K562 (cell line): Measurements from ENCODE around the gene MLXIPL. TPM values are rescaled to one million over a fixed set of nuclear protein-coding genes. Genes with fewer than 3 reads are reported as not detected.

ENCODE experiments used
- CBX1 ChIP-seq: sonication (generic); IDR thresholded peaks from 2 replicates; pipeline ENCODE4 v1.6.1; 2016; ENCODE audit warnings: antibody characterized with exemption, low read depth, mild to moderate bottlenecking
- CHAMP1 ChIP-seq: fragments of 450-650 bp; IDR thresholded peaks from 2 replicates; pipeline ENCODE4 v1.6.1; 2016; ENCODE audit warnings: mild to moderate bottlenecking
- CREBBP ChIP-seq: IDR thresholded peaks from one replicate; pipeline ENCODE4 v1.6.1; 2012; ENCODE audit warnings: low read depth, mild to moderate bottlenecking, control low read depth, inconsistent platforms, low read length
- GABPB1 ChIP-seq: sonication (generic); formaldehyde crosslinking; IDR thresholded peaks from 2 replicates; pipeline ENCODE4 v1.8.0; 2022; ENCODE audit warnings: mild to moderate bottlenecking, missing genetic modification reagents
- ID3 ChIP-seq, 2 experiments: fragments of 250-450 bp in 1 of 2; fragments of 450-650 bp in 1 of 2; sonication (Bioruptor Pico) in 1 of 2; IDR thresholded peaks; 2 replicates each; pipeline versions ENCODE4 v1.6.1 to v1.8.0; 2016 to 2021; ENCODE audit warnings: mild to moderate bottlenecking in 2 of 2, moderate library complexity in 2 of 2, missing compliant biosample characterization in 1 of 2, missing genetic modification characterization in 1 of 2
- KLF13 ChIP-seq: fragments of 450-650 bp; IDR thresholded peaks from 2 replicates; pipeline ENCODE4 v1.6.1; 2016; ENCODE audit warnings: missing genetic modification characterization, low read depth, mild to moderate bottlenecking, missing compliant biosample characterization, moderate library complexity, borderline replicate concordance
- ZNF212 ChIP-seq: fragments of 450-650 bp; formaldehyde crosslinking; IDR thresholded peaks from 2 replicates; pipeline ENCODE4 v1.4.0; 2020; ENCODE audit warnings: mild to moderate bottlenecking
- ZNF318 ChIP-seq, 2 experiments: fragments of 450-650 bp; IDR thresholded peaks; 2 replicates each; pipeline ENCODE4 v1.6.1; 2016; ENCODE audit warnings: mild to moderate bottlenecking in 2 of 2, borderline replicate concordance in 1 of 2, low read depth in 1 of 2, moderate library complexity in 1 of 2
- ZNF449 ChIP-seq: fragments of 250-450 bp; sonication (Bioruptor Pico); IDR thresholded peaks from 2 replicates; pipeline ENCODE4 v1.8.0; 2022; ENCODE audit warnings: moderate library complexity, mild to moderate bottlenecking, inconsistent platforms
- polyA plus RNA-seq, 8 experiments: library from polyadenylated mRNA; depleted of rRNA in 4 of 8; stranded (reverse) in 5 of 8; unstranded in 3 of 8; fragments of >200 nt; fragmentation: Nextera tagmentation in 2 of 8; fragmentation: Illumina TruSeq in 1 of 8; extraction: Ambion mirVana in 2 of 8; extraction: Trizol in 1 of 8; gene quantifications; 2 replicates each; pipeline versions ENCODE4 v1.2.1 to v1.2.3, GENCODE V29; 2011 to 2014; ENCODE audit warnings: inconsistent platforms in 1 of 8, missing spikeins in 1 of 8
- total RNA-seq, 7 experiments: library from RNA; depleted of rRNA in 6 of 7; stranded (reverse); fragments of >200 nt in 6 of 7; fragmentation: Illumina TruSeq in 2 of 7; extraction: Trizol in 2 of 7; gene quantifications; 2 replicates each; pipeline versions ENCODE4 v1.2.1 to v1.2.3, GENCODE V29; 2011 to 2021; ENCODE audit warnings: low replicate concordance in 1 of 7
- TF ChIP-seq, protein P1 (sequence below), 3 experiments: fragments of 200-800 bp in 1 of 3; sonication (Bioruptor generic) in 1 of 3; sonication (generic) in 1 of 3; formaldehyde crosslinking in 1 of 3; IDR thresholded peaks; 2 replicates each; pipeline versions ENCODE4 v1.6.1 to v1.8.0; 2016 to 2022; ENCODE audit warnings: mild to moderate bottlenecking in 2 of 3, missing compliant biosample characterization in 2 of 3, missing genetic modification characterization in 2 of 3, missing genetic modification reagents in 1 of 3

The MLXIPL gene
- total and polyA plus RNA-seq, 9 of the 15 experiments (the other 6 are each of a cell fraction or from before 2014, with no cell fraction given), result 0.11 to 18.4 (median 1.4) TPM

DNA sequence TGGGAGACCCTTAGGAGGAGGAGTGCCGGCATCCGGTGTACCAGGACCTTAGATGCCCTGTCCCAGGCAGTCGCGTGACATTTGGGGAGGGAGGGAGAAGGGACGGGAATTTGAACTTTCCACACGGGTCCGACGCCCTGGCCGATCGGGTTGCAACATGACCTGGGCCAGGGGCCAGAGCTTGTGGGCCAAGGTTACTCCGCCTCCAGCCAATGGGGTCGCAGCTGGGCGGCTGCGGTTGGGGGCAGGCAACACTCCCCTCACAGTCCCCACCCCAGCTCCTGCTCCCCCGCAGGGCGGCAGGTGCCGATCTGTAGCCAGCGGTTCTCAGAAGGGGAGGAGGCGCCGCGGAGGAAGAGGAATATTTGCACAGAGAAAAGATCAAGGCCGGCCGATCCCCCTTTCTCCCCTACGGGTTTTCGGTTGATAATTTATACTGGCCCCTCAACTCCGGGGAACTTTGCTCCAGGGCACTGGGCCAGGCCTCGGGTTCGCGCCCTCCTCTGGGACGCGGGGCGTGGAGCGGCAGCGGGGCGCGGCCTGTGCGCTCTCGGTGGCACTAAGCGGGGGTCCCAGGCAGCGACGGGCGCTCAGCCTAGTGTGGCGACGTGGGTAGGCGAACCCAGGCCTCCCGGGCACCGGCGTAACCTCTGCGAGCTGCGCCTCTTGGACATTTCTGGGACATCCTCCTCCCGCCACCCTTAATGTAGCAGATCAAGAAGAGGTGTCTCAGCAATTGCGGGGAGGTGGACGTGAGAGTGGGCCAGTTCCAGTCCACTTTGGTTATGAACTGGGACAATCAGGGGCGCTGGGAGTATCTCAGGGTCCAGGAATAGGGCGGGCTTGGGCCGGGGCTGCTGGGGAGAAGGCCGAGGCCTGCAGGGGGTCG lies 1.2 kb downstream of the MLXIPL start (continued):
- TF ChIP-seq ZNF449 (no peak), CREBBP (no peak), CBX1 (no peak), ZNF318 (IDR thresholded peaks at IDR 0.05; ENCODE audit: borderline replicate concordance in 1 of 2, low read depth in 1 of 2) (no peak), ZNF212 (CRISPR knock-in tag) (no peak), ID3 (CRISPR knock-in tag; IDR thresholded peaks at IDR 0.05) (no peak), ID3 (tag; IDR thresholded peaks at IDR 0.05) (peak; percentile 72), KLF13 (tag) (no peak), GABPB1 (peak; percentile 16; the same call in 1 of the 2 replicates), CHAMP1 (no peak)
- TF ChIP-seq, protein P1, sequence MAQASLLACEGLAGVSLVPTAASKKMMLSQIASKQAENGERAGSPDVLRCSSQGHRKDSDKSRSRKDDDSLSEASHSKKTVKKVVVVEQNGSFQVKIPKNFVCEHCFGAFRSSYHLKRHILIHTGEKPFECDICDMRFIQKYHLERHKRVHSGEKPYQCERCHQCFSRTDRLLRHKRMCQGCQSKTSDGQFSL (CRISPR knock-in tag; IDR thresholded peaks at IDR 0.05), result no peak; the same call in 1 of the 2 replicates
- TF ChIP-seq, protein P1 (tag; IDR thresholded peaks at IDR 0.05), result no peak; a peak in 1 of 4 replicates
